ENCODE data around the gene CRYBG3. TPM values are rescaled to one million over a fixed set of nuclear protein-coding genes. Genes with fewer than 3 reads are reported as not detected.
A peak's percentile ranks its signal among the peaks of the same experiment; 100 is the strongest.

CRYBG3 gene
- total RNA-seq, 1 donor = 22.9 TPM

GRCh38 chr3:97942801-97943546, 121.2 kb downstream of the CRYBG3 start:
- no peak overlapping the region for H3K4me3 ChIP-seq (ENCODE audit: low read depth, low read length)
- TF ChIP-seq CTCF (IDR thresholded peaks at IDR 0.05; ENCODE audit: insufficient read depth, low read depth, low read length) = no peak

GRCh38 chr3:97948351-97949109, 126.7 kb downstream of the CRYBG3 start:
- no peak overlapping the region for H3K4me3 ChIP-seq (ENCODE audit: low read depth, low read length)
- TF ChIP-seq CTCF (IDR thresholded peaks at IDR 0.05; ENCODE audit: insufficient read depth, low read depth, low read length) = no peak
- no peak for DNase-seq (ENCODE audit: low read depth)

More at GRCh38 chr3:97942801-97943546, 121.2 kb downstream of the CRYBG3 start:
- DNase-seq (ENCODE audit: low read depth) = no peak

GRCh38 chr3:97949110-97949485, 127.3 kb downstream of the CRYBG3 start:
- DNase-seq (ENCODE audit: low read depth) = no peak
- H3K4me3 ChIP-seq (ENCODE audit: low read depth, low read length) = no peak overlapping the region
- TF ChIP-seq CTCF (IDR thresholded peaks at IDR 0.05; ENCODE audit: insufficient read depth, low read depth, low read length) = no peak

GRCh38 chr3:97949743-97950142, 127.9 kb downstream of the CRYBG3 start:
- no peak overlapping the region for H3K4me3 ChIP-seq (ENCODE audit: low read depth, low read length)
- DNase-seq (ENCODE audit: low read depth) = no peak
- no peak for TF ChIP-seq CTCF (IDR thresholded peaks at IDR 0.05; ENCODE audit: insufficient read depth, low read depth, low read length)

- no peak for TF ChIP-seq CTCF (IDR thresholded peaks at IDR 0.05; ENCODE audit: insufficient read depth, low read depth, low read length)
- H3K4me3 ChIP-seq (ENCODE audit: low read depth, low read length) = no peak overlapping the region
- DNase-seq (ENCODE audit: low read depth) = no peak
These were observed 128.5 kb downstream of the CRYBG3 start for GRCh38 chr3:97950360-97950759.

GRCh38 chr3:97952280-97952679, 130.5 kb downstream of the CRYBG3 start:
- DNase-seq (ENCODE audit: low read depth) = peak; percentile 87
- no peak overlapping the region for H3K4me3 ChIP-seq (ENCODE audit: low read depth, low read length)
- TF ChIP-seq CTCF (IDR thresholded peaks at IDR 0.05; ENCODE audit: insufficient read depth, low read depth, low read length) = no peak

Data from fibroblast of villous mesenchyme (primary cell).